K562 (cell line): ENCODE data around the gene AGAP3. TPM values are rescaled to one million over a fixed set of nuclear protein-coding genes. Genes with fewer than 3 reads are reported as not detected.

Source experiments
- ARID2 ChIP-seq: fragments of 450-650 bp; IDR thresholded peaks from 2 replicates; pipeline ENCODE4 v1.6.1; 2017; ENCODE audit warnings: antibody characterized with exemption, mild to moderate bottlenecking
- ATF1 ChIP-seq, 2 experiments: fragments of 450-650 bp in 1 of 2; IDR thresholded peaks; 2 replicates each; pipeline ENCODE4 v1.6.1; 2016; ENCODE audit warnings: missing compliant biosample characterization in 1 of 2, missing genetic modification characterization in 1 of 2
- CAMTA2 ChIP-seq: fragments of 250-450 bp; sonication (Bioruptor Pico); conservative IDR thresholded peaks from 2 replicates; pipeline ENCODE4 v1.5.1; 2022
- CLOCK ChIP-seq: fragments of 250-450 bp; sonication (Bioruptor Pico); IDR thresholded peaks from 2 replicates; pipeline ENCODE4 v1.4.0; 2020; ENCODE audit warnings: mild to moderate bottlenecking, moderate library complexity, borderline replicate concordance
- E4F1 ChIP-seq: fragments of 250-450 bp; sonication (Bioruptor Pico); IDR thresholded peaks from 2 replicates; pipeline ENCODE4 v1.5.0; 2021; ENCODE audit warnings: mild to moderate bottlenecking, borderline replicate concordance
- EZH2 ChIP-seq: IDR thresholded peaks from 2 replicates; pipeline ENCODE4 v1.6.1; 2012; ENCODE audit warnings: low read depth, mild to moderate bottlenecking, inconsistent platforms, low read length, borderline replicate concordance
- GATAD2B ChIP-seq: fragments of 450-650 bp; IDR thresholded peaks from 2 replicates; pipeline ENCODE4 v1.6.1; 2017; ENCODE audit warnings: mild to moderate bottlenecking, borderline replicate concordance
- HMBOX1 ChIP-seq: sonication (generic); IDR thresholded peaks from 2 replicates; pipeline ENCODE4 v1.6.1; 2016
- NRF1 ChIP-seq, 2 experiments: fragments of 450-650 bp; IDR thresholded peaks in 1 of 2; conservative IDR thresholded peaks in 1 of 2; 2 replicates each; pipeline ENCODE4 v1.6.1; 2014; ENCODE audit warnings: mild to moderate bottlenecking in 2 of 2
- POLR2G ChIP-seq: fragments of 200-400 bp; formaldehyde crosslinking; IDR thresholded peaks from 2 replicates; pipeline ENCODE4 v1.6.1; 2017; ENCODE audit warnings: low read depth, mild to moderate bottlenecking, antibody characterized with exemption, low read length, moderate library complexity
- RAD51 ChIP-seq: fragments of 450-650 bp; IDR thresholded peaks from 2 replicates; pipeline ENCODE4 v1.7.1; 2016; ENCODE audit warnings: low read depth, mild to moderate bottlenecking, borderline replicate concordance
- TAF7 ChIP-seq: fragments of 450-650 bp; IDR thresholded peaks from 2 replicates; pipeline ENCODE4 v1.6.1; 2016; ENCODE audit warnings: missing genetic modification characterization, missing compliant biosample characterization
- TFAP4 ChIP-seq: sonication (generic); formaldehyde crosslinking; IDR thresholded peaks from 2 replicates; pipeline ENCODE4 v1.8.0; 2022; ENCODE audit warnings: missing genetic modification reagents, mild to moderate bottlenecking, moderate library complexity, borderline replicate concordance
- ZNF274 ChIP-seq: IDR thresholded peaks from 2 replicates; pipeline ENCODE4 v1.6.1; 2011; ENCODE audit warnings: low read depth, mild to moderate bottlenecking, low read length, moderate library complexity, borderline replicate concordance
- ZNF41 ChIP-seq: fragments of 250-450 bp; sonication (Bioruptor Pico); conservative IDR thresholded peaks from 2 replicates; pipeline ENCODE4 v1.4.0; 2020; ENCODE audit warnings: mild to moderate bottlenecking
- ZNF445 ChIP-seq: fragments of 250-450 bp; sonication (Bioruptor Pico); IDR thresholded peaks from 2 replicates; pipeline ENCODE4 v1.4.0; 2020; ENCODE audit warnings: low read depth, mild to moderate bottlenecking, moderate library complexity
- ZNF644 ChIP-seq: fragments of 200-800 bp; sonication (Bioruptor generic); IDR thresholded peaks from 2 replicates; pipeline ENCODE4 v1.6.1; 2016; ENCODE audit warnings: low read depth, missing genetic modification characterization, missing compliant biosample characterization
- polyA plus RNA-seq, 8 experiments: library from polyadenylated mRNA; depleted of rRNA in 4 of 8; stranded (reverse) in 5 of 8; unstranded in 3 of 8; fragments of >200 nt; fragmentation: Nextera tagmentation in 2 of 8; fragmentation: Illumina TruSeq in 1 of 8; extraction: Ambion mirVana in 2 of 8; extraction: Trizol in 1 of 8; gene quantifications; 2 replicates each; pipeline versions ENCODE4 v1.2.1 to v1.2.3, GENCODE V29; 2011 to 2014; ENCODE audit warnings: inconsistent platforms in 1 of 8, missing spikeins in 1 of 8
- total RNA-seq, 7 experiments: library from RNA; depleted of rRNA in 6 of 7; stranded (reverse); fragments of >200 nt in 6 of 7; fragmentation: Illumina TruSeq in 2 of 7; extraction: Trizol in 2 of 7; gene quantifications; 2 replicates each; pipeline versions ENCODE4 v1.2.1 to v1.2.3, GENCODE V29; 2011 to 2021; ENCODE audit warnings: low replicate concordance in 1 of 7
- TF ChIP-seq, protein P1 (sequence below): fragments of 250-450 bp; sonication (Bioruptor Pico); IDR thresholded peaks from 2 replicates; pipeline ENCODE4 v1.5.1; 2021; ENCODE audit warnings: mild to moderate bottlenecking

AGAP3 gene
- total and polyA plus RNA-seq, 9 of the 15 experiments (the other 6 are each of a cell fraction or from before 2014, with no cell fraction given) = 3.4 to 208 (median 62.2) TPM

- TF ChIP-seq, protein P1, sequence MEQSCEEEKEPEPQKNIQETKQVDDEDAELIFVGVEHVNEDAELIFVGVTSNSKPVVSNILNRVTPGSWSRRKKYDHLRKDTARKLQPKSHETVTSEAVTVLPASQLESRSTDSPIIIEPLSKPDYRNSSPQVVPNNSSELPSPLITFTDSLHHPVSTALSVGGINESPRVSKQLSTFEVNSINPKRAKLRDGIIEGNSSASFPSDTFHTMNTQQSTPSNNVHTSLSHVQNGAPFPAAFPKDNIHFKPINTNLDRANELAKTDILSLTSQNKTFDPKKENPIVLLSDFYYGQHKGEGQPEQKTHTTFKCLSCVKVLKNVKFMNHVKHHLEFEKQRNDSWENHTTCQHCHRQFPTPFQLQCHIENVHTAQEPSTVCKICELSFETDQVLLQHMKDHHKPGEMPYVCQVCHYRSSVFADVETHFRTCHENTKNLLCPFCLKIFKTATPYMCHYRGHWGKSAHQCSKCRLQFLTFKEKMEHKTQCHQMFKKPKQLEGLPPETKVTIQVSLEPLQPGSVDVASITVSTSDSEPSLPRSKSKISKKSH = no peak
- TF ChIP-seq CAMTA2 (CRISPR knock-in tag) (peak; percentile 87; the same call in 1 of the 2 replicates), EZH2 (no peak), TAF7 (tag) (peak; percentile 51; the same call in 1 of the 2 replicates), HMBOX1 (no peak), TFAP4 (peak; percentile 99), RAD51 (peak; percentile 73; the same call in 1 of the 2 replicates), POLR2G (peak; percentile 96), GATAD2B (no peak), E4F1 (CRISPR knock-in tag) (no peak), ARID2 (no peak), ATF1 (CRISPR knock-in tag; IDR thresholded peaks at IDR 0.05) (no peak), ATF1 (tag; IDR thresholded peaks at IDR 0.05) (peak; percentile 96), ZNF445 (CRISPR knock-in tag) (no peak), CLOCK (no peak), ZNF644 (tag) (peak; percentile 97), NRF1 (conservative IDR thresholded peaks at IDR 0.05 in 1 of 2, IDR thresholded peaks at IDR 0.05 in 1 of 2) (peak; percentile 90 to 92), ZNF274 (no peak), ZNF41 (CRISPR knock-in tag) (no peak)
Observed at GRCh38 chr7:151057989-151058780, 28.1 kb upstream of the AGAP3 start (continued).
